GM18498 (cell line): ENCODE data around the gene SCART1.
"Not testable (repeated sequence)": the region's sequence is repeated elsewhere in the genome, so short reads cannot be mapped to it uniquely, and the experiment has no call there.

Experiments used
- ATAC-seq: cut with Tn5 transposase; IDR thresholded peaks from one replicate; pipeline ENCODE4 v1.9.1; 2021; ENCODE audit warnings: mild to moderate bottlenecking, moderate library complexity; ENCODE audit not compliant: unreplicated experiment

The SCART1 gene

DNA sequence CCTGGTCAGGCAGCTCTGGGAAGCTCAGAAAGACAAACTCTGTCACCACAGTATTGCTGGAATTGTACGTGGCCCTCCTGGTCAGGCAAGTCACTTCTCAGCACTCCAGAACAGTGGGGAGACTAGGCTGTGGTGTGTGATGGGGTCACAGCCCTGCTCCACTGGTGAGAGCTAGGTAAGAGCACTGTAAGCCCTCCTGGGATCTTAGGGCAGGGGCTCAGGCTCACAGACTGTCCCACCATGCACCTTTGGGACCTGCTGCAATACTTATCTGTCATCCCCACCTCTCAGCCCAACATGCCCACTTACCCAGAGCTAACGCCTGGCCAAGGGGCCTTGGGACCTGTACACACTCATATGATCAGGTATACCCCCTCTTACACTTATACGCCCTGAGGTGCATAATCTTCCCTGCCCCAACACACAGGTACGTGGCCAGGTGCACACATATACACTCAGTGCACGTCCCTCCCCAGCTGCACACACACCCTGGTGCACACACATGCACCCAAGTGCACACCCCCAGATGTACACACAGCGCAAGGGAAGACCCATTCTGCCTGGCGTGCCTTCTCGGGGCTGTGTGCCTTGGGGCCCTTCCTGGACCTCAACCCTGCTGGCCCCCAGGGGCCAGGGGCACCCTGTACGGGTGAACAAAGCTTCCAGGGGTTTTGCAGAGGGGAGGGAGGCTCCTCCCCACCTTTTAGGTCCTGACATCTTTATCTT is 21.7 kb upstream of the SCART1 start:
- not testable (repeated sequence) for ATAC-seq

DNA sequence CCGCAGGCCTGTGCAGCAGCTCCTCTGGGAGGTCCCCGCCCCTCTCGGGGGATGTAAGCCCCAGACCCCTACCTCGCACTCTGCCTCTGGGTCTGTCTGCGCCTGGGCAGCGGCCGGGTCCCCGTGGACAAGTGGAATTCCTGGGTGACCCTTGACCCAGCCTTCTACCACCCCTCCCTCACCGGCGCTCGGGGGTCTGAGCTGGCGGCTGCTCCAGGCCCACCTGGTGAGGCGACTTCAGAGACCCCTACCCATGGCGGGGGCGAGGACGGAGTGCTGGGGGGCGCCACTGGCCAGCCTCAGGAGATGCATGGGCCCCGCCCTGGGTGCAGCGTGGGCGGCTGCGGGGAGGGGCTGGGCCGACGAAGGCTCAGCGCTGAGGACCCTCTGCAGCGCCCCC is 21.0 kb upstream of the SCART1 start:
- not testable (repeated sequence) for ATAC-seq

DNA sequence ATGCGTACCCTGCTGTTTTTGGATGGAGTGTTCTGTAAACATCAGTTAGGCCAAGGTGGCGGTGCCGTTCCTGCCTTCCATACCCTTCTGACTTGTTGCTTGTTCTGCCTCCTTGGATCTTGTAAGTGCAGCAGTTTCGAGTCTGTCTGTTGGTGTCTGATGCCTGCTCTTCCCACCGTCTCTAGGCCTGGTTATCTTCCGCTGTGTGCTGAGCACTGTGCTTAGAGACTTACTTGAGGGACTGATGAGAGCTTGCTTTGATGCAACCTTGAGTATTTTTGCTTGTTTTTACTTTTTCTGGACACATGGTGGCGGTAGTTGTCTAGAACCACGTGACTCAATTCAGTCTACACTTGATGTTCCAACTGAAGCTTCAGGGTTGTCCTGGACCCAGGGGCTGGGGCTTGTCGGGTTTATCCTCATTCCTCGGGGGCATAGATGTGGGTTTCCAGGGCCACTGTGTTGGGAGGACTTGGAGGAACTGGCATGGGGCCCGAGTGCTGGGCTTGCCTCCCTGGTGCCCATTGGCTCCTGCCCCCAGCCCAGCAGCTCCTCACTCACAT is 15.0 kb upstream of the SCART1 start:
- ATAC-seq: no peak

DNA sequence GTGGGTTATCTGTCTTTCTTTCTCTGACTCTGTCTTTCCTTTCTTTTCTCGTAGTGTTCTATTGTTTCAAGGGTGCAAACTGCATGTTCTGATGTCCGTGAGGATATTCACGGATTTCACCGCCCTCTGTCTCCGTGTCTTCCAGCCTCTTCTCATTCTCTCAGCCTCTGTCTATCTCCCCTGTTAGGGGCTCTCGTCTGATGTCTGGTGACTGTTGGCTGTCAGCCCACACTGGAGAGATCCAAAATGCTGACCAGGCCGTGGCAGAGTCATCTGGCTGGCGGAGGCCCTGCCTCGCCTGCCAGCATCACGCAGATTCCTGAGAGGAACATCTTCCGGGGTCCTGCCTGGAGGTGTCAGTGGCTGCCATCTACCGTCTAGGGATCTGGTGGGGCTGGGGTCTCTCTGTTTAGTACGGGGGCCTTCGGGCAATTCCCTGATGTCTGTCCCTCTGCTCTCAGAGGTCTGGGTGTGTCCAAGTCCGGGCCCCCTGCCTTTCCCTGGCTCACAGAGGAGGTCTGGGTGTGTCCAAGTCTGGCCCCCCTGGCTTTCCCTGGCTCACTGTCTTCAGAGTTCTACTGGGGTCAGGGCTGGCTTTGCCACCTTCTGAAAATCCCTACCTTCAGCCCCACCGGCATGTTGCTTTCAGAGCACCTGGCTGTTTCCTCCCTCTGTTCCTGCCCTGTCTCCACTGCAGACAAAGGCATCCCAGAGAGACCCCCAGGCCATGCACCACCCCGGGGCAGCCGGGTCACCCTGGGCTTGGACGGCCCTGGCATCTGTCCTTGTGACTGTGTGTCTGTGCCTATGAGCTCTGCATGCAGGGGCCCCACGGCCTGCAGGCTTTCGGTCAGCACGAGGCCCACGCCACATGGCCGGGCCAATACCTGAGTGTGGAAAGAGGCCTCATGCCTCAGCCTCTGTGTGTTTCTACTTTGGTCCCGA is 14.0 kb upstream of the SCART1 start:
- ATAC-seq: no peak

DNA sequence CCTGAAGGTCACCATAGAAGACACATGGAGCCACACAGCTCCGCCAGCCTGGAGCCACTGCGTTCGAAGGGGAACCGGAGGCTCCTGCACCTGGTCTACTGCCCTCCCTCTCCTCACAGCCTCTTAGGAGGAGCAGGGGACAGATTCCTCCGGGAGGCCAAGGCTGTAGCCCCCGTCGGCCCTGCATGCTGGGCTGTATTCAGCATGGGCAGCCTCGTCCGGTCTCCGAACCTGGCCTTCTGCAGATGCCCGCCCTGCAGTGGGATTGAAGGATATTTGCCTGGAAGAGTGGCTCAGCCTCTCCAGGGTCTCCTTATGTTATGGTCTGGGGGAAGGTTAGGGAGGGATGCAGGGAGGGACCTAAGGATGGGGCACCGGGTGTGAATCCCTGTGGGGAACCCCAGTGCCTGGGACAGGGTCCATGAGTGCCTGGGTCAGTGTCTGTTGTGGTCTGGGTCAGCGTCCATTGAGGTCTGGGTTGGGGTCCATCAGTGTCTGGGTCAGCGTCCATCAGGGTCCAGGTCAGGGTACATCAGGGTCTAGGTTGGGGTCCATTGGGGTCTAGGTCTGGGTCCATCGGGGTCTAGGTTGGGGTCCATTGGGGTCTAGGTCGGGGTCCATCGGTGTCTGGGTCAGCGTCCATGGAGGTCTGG is 13.0 kb upstream of the SCART1 start:
- ATAC-seq: no peak

DNA sequence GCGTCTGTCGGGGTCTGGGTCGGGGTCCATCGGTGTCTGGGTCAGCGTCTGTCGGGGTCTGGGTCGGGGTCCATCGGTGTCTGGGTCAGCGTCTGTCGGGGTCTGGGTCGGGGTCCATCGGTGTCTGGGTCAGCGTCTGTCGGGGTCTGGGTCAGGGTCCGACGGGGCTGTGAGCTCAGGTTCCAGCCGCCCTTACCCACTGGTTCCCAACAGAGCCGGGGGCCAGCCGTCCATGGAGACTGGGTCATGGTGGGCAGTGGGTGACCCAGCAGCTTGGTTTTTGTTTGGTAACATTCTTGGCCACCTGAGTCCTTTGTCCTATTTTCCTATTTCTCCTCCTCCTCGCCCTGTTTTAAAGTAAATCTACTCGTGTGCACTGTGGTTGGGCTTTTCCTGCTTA is 12.4 kb upstream of the SCART1 start:
- not testable (repeated sequence) for ATAC-seq

DNA sequence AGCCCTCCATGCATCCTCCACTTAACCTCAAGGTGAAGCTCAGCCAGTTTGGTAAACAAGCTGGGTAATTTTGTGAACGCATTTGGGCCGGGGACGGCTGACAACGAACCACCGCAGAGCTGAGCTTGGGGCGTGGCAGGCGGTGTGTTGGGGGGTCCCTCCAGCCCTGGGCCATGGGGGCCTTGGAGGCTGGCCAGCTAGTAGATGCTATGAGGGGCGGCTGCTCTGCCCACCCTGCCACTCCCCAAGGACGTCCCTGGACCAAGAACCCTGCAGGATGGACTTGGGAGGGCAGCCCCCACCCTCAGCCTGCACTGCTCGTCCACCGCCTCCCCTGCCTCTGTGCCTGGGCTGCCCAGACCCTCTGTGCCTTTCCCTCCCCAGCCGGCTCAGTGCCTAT is 12.0 kb upstream of the SCART1 start:
- ATAC-seq: no peak

DNA sequence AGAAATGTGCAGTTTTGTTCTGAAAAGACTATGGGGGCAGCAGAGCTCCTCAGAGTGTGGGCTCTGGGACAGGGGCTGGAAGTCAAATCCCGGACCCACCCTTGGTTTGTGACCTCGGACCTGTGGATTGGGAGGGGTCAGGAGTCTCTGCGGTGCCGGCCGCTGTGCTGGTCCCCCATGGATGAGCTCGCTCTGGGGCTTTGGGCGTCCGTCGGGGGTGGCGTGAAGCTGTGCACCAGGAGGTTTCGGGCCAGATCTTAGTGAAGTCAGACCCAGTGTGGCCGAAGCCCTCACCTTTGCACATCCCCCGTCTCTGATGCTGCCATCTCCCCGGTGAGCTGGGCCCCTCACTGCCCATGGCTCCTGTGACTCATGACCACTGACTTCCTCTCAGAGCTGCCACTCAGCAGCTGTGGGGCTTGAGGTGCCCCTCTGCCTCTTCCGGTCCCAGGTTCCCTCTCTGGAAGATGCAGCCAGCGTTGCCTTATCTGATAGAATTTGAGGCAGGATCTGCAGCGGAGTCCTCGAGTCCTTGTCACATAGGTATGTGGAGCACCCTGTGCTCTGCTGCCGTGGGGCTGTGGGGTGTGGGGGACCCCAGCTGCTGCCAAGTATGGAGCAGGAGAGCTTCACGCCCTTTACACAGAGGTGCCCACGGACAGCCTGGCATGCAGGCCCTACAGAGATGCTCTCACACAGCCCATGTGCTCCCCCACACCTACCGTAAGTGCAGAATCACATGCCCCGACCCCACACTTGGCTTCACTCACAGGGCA is 11.4 kb upstream of the SCART1 start:
- no peak for ATAC-seq

DNA sequence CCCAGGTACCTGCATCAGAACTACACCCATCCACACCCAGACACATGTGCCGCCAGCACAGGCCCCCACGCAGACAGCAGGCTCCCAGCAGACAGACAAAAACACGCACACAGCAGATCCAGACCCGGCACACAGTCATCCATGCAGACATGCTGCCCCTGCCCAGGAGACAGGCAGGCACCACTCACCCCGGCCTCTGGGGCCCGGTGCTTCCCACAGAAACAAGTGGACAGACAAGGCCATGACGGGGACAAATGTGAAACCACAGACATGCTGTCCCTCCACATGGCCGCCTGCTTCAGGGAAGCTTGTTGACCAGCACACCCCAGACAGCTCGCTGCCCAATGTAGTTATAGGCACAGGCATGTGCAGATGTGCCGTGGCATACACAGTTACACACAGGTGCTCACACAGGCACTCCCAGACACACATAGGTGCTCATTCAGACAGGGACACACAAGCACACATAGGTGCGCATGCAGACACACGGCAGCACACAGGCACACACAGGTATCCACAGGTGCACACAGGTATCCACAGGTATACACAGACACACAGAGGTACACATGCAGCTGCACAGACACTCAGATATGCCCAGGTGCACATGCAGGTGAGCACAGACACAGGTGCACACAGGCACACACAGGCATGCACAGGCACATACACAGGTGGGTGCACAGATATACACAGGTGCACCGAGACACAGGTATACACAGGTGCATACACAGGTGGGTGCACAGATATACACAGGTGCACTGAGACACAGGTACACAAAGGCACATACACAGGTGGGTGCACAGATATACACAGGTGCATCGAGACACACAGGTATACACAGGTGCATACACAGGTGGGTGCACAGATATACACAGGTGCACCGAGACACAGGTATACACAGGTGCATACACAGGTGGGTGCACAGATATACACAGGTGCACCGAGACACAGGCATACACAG is 10.5 kb upstream of the SCART1 start:
- no peak for ATAC-seq

DNA sequence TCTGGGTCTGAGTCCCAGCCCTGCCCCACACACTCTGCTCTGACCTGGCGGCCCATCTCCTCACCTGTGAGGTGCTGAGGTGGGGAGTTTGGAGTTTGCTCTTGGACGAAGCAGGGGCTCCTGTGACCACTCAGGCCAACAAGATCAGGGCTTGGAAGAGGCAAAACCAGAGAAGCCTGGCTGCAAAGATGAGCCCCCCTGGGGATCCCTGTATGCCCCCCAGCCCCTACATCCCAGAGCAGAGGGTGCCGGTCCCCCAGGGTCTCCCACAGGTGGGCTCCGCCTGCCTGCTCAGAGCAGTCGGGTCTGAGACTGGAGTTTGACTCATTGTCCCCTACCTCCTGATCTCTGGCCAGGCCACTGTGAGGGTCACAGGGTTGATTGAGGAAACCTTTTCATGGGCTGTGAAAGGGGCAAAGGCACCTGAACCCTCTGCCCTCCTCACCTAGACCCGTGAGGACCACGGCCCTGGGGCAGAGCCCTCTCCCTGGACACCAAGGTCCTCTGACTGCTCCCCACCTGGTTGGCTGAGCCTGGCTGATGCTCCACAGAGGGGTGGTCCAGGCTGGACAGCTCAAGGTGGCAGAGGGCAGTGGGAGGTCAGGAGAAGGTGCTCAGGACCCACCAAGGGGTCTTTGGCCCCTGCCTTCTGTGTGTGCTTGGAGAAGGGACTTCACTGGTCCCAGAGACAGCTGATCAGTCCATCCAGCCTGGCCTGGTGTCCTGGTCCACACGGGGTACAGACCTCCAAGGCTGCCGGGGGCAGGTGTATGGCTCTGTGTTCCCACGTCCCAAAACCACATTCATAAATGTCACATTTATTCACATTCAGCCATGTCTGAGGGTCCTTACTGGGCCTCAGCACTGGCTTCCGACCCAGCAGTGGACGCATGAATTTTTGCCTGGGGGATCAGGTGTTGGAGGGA is 9.1 kb upstream of the SCART1 start:
- no peak for ATAC-seq

DNA sequence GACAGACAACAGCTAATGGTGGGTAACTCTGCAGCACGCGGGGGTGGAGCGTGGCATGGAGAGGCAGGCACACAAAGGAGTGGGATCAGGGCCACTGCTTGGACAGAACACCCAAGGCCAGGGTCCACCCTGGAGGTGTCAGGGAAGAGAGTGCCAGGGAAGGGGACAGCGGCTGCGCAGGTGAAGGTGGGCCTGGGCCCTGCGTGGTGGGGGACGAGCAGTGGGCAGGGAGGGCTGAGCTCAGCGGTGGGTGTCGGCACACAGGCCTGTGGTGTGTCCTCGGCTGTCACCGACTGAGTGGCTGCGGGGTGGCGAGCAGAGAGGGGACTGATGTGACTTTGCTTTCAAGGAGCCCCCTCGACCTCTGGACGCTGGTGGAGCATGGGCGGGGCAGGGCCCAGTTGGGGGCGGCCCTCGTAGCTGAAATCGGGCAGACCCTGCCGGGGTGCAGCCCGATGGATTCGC is 8.4 kb upstream of the SCART1 start:
- no peak for ATAC-seq

DNA sequence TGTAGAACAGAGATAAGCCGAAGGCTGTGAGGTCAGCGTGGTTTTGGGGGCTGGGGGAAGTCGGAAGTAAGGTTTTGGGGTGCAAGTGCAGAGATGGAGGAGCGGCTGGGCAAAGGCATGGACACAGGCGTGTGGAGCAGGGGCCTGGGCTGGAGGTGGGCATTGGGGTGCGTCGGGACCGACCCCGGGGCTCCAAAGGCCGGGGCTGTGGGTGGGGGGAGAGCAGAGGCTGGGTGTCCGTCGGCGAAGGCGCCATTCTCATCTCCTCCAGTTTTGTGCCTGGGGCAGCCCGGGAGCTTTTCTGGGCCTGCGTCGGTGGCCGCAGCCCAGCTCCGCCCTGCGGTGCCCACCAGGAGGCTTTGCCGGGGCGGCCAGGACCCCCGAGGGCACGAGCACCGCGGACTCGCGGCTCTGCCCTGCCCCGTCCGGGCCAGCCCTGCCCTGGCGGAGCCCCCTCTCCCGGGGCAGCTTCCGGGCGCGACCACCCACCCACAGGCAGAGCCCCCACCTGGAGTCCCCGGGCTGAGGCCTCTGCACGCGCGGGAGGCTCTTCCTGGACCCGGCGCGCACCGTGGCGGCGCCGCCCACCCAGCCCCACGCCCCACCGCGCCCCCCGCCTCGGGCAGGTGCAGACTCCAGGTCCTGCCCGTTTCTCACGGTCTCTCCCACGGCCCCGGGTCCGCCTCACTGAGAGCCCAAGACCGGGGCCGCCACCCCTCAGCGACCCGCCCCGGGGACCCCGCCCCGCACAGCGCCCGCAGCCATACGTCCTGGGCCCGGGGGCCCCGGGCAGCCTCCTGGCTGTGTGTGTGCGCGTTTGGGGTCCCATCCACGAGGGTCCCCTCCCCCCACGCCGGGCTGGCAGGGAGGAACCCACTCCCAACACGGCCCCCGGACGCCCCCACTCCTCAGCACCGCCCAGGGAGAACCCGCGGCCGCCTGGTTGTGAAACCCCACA is 7.7 kb upstream of the SCART1 start:
- no peak for ATAC-seq

DNA sequence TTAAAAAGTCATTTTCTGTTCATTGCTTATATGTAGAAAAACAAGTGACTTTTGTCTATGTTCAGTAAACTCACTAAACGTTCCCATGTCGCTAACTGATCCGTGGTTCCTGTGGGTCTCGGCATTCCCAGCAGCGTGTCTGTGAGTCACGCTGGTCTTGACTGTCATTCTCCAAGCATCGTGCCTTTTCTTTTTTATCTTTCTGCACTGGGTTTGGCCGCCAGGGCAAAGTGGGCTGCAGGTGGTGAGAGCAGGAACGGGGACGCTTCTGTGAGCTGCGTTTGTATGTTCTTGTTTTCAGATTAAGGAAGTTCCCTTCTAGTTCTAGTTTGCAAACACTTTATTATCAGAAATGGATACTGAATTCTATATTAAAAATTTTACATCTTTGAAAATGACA is 6.8 kb upstream of the SCART1 start:
- no peak for ATAC-seq

DNA sequence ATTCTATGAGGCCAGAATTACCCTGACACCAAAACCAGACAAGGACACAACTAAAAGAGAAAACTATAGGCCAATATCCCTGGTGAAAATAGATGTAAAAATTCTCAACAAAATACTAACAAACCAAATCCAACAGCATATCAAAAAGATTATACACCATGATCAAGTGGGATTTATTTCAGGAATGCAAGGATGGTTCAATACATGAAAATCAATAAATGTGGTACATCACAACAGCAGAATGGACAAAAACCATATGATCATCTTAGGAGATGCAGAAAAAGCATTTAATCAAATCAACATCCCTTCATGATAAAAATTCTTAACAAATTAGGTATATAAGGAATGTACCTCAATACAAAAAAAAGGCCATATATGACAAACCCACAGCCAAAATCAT is 5.6 kb upstream of the SCART1 start:
- no peak for ATAC-seq

DNA sequence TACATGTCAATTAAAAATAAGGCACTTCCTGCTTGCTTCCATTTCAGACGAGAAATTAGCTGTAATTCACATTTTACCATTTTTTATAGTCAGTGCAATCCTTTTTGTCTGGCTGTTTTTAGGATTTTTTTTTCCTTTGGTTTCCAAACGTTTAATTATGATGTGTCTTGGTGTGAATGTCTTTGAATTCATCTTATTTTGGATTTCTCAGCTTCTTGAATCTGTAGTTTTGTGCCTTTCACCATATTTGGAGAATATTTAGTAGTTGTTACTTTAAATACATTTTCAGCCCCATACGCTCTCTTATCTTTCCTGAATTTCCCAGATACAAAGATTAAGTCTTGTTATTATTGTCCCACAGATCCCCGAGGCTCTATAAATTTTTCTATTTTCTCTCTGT is 2.4 kb upstream of the SCART1 start:
- no peak for ATAC-seq

DNA sequence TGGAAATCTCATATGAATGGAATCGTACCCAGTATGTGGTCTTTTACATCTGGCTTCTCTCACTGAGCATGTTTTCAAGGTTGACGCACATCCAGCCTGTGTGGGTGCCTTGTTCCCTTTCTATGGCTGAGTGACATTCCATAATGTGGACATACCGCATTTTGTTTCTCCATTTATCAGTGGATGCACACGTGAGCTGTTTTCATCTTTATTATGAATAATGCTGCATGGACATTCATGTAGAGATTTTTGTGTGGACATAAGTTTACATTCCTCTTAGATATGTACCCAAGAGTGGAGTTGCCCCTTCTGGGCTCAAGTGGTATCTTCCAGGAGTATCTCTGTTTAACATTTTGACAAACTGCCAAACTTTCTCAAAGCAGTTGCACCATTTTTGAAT is 1.3 kb upstream of the SCART1 start:
- ATAC-seq: no peak

DNA sequence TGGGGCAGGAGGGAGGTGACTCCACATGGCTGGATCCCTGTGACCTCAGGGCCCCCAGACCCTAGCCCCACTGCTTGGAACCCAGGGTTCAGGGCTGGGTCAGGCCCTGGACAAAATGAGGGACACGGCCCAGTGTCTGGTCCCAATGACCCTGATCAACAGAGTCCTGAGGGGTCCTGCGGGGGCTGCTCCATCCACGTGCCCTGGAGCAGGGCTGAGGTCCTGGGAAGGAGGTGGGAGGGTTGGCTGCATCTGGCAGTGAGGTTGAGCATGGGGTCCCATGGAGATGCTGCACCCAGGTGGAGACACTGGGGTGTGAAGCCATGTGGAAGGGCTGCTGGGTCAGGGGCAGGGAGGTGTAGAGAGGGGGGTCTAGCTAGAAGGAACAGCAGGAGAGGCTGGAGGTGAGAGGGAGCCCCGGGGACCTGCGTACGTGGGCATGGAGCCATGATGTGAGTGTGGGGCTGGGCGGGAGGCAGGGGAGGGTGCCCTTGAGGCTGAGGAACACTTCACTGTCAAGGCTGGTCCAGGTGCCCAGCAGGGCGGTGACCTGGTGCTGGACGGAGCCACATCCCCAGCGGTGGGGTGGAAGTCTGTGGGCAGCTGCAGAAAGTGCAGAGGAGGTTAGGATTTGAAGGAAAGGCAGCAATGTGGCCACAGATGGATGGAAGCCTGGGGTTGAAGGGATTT is 604 bp downstream of the SCART1 start:
- ATAC-seq: no peak
